GM23338 (cell line): ENCODE results near the gene CHD2.

Experiments
- CREB1 ChIP-seq: fragments of 250-450 bp; sonication (Bioruptor Pico); IDR thresholded peaks from 2 replicates; pipeline ENCODE4 v1.5.0; 2020; ENCODE audit warnings: low read depth, mild to moderate bottlenecking, moderate library complexity
- CTCF ChIP-seq, 2 experiments: fragments of 200-600 bp in 1 of 2; sonication (generic) in 1 of 2; conservative IDR thresholded peaks; 2 replicates each; pipeline versions ENCODE4 v1.5.1 to v1.6.1; 2016 to 2017; ENCODE audit warnings: antibody characterized with exemption in 2 of 2, low read depth in 2 of 2, mild to moderate bottlenecking in 2 of 2, moderate library complexity in 1 of 2
- EZH2 ChIP-seq: fragments of 200-600 bp; sonication (generic); IDR thresholded peaks from one replicate; pipeline ENCODE4 v1.8.0; 2017; ENCODE audit warnings: antibody characterized with exemption, mild to moderate bottlenecking, low read depth; ENCODE audit not compliant: unreplicated experiment
- JUNB ChIP-seq: IDR thresholded peaks from one replicate; pipeline ENCODE4 v1.6.1; 2016; ENCODE audit warnings: antibody characterized with exemption; ENCODE audit not compliant: unreplicated experiment
- POLR2AphosphoS5 ChIP-seq: IDR thresholded peaks from 2 replicates; pipeline ENCODE4 v1.6.1; 2016; ENCODE audit warnings: antibody characterized with exemption, low read depth
- REST ChIP-seq: IDR thresholded peaks from one replicate; pipeline ENCODE4 v1.6.1; 2018; ENCODE audit warnings: antibody characterized with exemption; ENCODE audit not compliant: unreplicated experiment

- TF ChIP-seq CTCF (conservative IDR thresholded peaks at IDR 0.05; ENCODE audit: low read depth in 2 of 2) (no peak), EZH2 (no peak), CREB1 (no peak), POLR2AphosphoS5 (no peak), REST (no peak), JUNB (no peak)
Measured at GRCh38 chr15:93046721-93047120, 146.6 kb downstream of the CHD2 start.
